Measurements from ENCODE around the gene LRRC8D. TPM values are rescaled to one million over a fixed set of nuclear protein-coding genes. Genes with fewer than 3 reads are reported as not detected.

The LRRC8D gene
- polyA plus RNA-seq, 2 of the 4 experiments (the other 2 are of a cell fraction) = 41.8 to 76.7 TPM

DNA sequence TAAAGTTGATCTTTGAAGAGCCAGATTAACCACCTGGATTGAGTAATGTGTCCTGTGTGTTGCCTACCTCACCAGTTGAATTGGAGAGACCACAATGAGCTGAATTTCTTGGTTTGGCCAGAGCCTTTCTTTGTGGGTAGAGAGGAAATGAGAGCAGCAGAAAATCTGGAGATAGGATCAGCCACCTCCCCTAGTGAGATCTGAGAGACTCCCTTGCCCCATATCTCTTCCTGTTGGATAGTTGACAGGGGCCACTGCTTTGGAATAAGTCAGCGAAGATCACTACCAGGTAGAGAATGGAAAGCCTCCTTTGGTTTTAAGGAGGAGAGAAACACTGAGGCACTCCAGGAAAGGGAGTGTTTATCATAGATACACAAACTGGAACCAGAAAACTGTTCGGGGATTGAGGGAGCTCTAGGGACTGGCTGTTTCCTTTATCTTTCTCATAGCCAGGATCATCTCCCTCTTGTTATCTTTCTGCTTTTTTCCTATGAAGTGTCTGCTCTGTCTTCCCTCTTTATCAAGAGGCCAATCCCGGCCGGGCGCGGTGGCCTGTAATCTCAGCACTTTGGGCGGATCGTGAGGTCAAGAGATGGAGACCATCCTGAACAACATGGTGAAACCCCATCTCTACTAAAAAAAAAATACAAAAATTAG, 152.8 kb downstream of the LRRC8D start:
- POLR2A ChIA-PET = no interaction called here

DNA sequence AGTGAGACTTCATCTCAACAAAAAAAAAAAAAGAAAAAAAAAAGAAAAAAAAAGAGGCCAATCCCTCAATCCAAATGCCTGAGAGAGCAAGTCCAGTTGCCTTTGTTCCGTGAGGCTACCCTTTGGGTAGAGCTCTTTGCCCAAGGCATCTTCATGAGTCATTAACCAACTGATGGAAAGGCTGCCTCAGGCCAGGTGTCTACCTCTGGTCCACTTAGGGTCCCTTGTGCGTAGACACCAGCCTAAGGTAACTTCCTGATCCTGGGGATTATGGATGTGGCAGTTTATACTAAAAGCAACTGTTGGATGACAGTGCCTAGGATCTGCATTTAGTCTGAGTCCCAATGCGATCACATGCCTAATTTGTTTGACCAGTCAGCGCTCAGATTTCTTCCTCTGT, 153.4 kb downstream of the LRRC8D start:
- ChIA-PET POLR2A (no interaction called here), CTCF (interaction anchor here (0.6 to 1.0 kb wide), 3 partner anchors 13 to 318 kb away, joined by 3 to 4 read pairs (median 4); no protein-coding TSS in a partner anchor)
- WGBS (ENCODE audit: missing lambda C conversion rate) = 95% methylated on average over 4 of the region's 4 CpGs
- H3K27ac ChIP-seq = peak overlapping the region; percentile 76 to 88; a peak in 5 of 6 replicates
- no peaks in the 10 kb centered on the region for H3K9me3 ChIP-seq
- FAIRE-seq = no peak
- H3K4me3 ChIP-seq = no peak overlapping the region
- TF ChIP-seq ESRRA (IDR thresholded peaks at IDR 0.05; ENCODE audit: borderline replicate concordance, low read length) (no peak), CBX8 (IDR thresholded peaks at IDR 0.05) (no peak), CEBPB (IDR thresholded peaks at IDR 0.05) (no peak), NFE2L2 (conservative IDR thresholded peaks at IDR 0.05; ENCODE audit: low read length) (no peak)
- ATAC-seq = no peak
- peaks cover 52% of the 10 kb centered on the region for H3K4me1 ChIP-seq
- no peak for DNase-seq (ENCODE audit: low read depth in 1 of 2, low spot score in 1 of 2)
- peak overlapping the region; percentile 70 for H3K4me2 ChIP-seq

More for the DNA sequence above, 152.8 kb downstream of the LRRC8D start:
- Histone ChIP-seq H3K4me3 (no peak overlapping the region), H3K9me3 (no peaks in the 10 kb centered on the region), H3K4me2 (no peak overlapping the region; the same call in 2 of the 3 replicates), H3K27ac (peak overlapping the region; percentile 54 to 88), H3K4me1 (peaks cover 52% of the 10 kb centered on the region)
- TF ChIP-seq, protein P1, sequence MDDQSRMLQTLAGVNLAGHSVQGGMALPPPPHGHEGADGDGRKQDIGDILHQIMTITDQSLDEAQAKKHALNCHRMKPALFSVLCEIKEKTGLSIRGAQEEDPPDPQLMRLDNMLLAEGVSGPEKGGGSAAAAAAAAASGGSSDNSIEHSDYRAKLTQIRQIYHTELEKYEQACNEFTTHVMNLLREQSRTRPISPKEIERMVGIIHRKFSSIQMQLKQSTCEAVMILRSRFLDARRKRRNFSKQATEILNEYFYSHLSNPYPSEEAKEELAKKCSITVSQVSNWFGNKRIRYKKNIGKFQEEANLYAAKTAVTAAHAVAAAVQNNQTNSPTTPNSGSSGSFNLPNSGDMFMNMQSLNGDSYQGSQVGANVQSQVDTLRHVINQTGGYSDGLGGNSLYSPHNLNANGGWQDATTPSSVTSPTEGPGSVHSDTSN (IDR thresholded peaks at IDR 0.05) = no peak
- no peak for TF ChIP-seq POLR2A (IDR thresholded peaks at IDR 0.05; ENCODE audit: low read length)
- no peak for TF ChIP-seq HOXB13 (CRISPR knock-in tag; IDR thresholded peaks at IDR 0.05; ENCODE audit: low read depth)
- TF ChIP-seq NR3C1 (IDR thresholded peaks at IDR 0.05) = no peak
- TF ChIP-seq HOXB5 (CRISPR knock-in tag; IDR thresholded peaks at IDR 0.05) = no peak
- TF ChIP-seq CHD4 (IDR thresholded peaks at IDR 0.05; ENCODE audit: borderline replicate concordance) = no peak
- TF ChIP-seq CBX8 (IDR thresholded peaks at IDR 0.05) = no peak
- no peak for TF ChIP-seq PHF8 (IDR thresholded peaks at IDR 0.05; ENCODE audit: borderline replicate concordance, low read depth)
- TF ChIP-seq, protein P2, sequence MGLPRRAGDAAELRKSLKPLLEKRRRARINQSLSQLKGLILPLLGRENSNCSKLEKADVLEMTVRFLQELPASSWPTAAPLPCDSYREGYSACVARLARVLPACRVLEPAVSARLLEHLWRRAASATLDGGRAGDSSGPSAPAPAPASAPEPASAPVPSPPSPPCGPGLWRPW (IDR thresholded peaks at IDR 0.05) = no peak
- TF ChIP-seq BCL3 (IDR thresholded peaks at IDR 0.05) = no peak
- no peak for TF ChIP-seq ESRRA (IDR thresholded peaks at IDR 0.05; ENCODE audit: borderline replicate concordance, low read length)
- TF ChIP-seq, protein P3, sequence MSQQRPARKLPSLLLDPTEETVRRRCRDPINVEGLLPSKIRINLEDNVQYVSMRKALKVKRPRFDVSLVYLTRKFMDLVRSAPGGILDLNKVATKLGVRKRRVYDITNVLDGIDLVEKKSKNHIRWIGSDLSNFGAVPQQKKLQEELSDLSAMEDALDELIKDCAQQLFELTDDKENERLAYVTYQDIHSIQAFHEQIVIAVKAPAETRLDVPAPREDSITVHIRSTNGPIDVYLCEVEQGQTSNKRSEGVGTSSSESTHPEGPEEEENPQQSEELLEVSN (IDR thresholded peaks at IDR 0.05; ENCODE audit: borderline replicate concordance, low read depth) = no peak
- no peak for TF ChIP-seq RCOR1 (IDR thresholded peaks at IDR 0.05; ENCODE audit: low read depth, low read length)
- no peak for TF ChIP-seq RNF2 (IDR thresholded peaks at IDR 0.05; ENCODE audit: borderline replicate concordance, low read depth)
- no peak for TF ChIP-seq JUN (IDR thresholded peaks at IDR 0.05)
- no peak for TF ChIP-seq SMC3 (IDR thresholded peaks at IDR 0.05)
- TF ChIP-seq EHMT2 (IDR thresholded peaks at IDR 0.05; ENCODE audit: low read depth) = no peak
- no peak for TF ChIP-seq RAD21 (conservative IDR thresholded peaks at IDR 0.05 in 1 of 2, IDR thresholded peaks at IDR 0.05 in 1 of 2)
- ATAC-seq = no peak
- WGBS (ENCODE audit: missing lambda C conversion rate) = 86% methylated on average over 8 of the region's 8 CpGs
- CTCF ChIA-PET = interaction anchor here (0.6 to 1.0 kb wide), 3 partner anchors 14 to 317 kb away, joined by 3 to 4 read pairs (median 4); no protein-coding TSS in a partner anchor
- no peak for FAIRE-seq
- DNase-seq (ENCODE audit: low read depth in 1 of 2, low spot score in 1 of 2) = no peak
